Tibial artery (tissue), 4 donors: ENCODE results near the gene SPTB.
A peak's percentile ranks its signal among the peaks of the same experiment; 100 is the strongest.

Source experiments
- DNase-seq, 2 donors: peaks; one replicate each; pipeline ENCODE4 v3.0.0-alpha.2; 2019
- H3K27ac ChIP-seq, 2 donors: fragments of 200-600 bp; sonication (generic) in 1 of 2; 1 replicate in 1 of 2; 2 replicates in 1 of 2; pipeline ENCODE4 v1.5.1; 2018 to 2019; ENCODE audit warnings: mild to moderate bottlenecking in 1 of 2
- H3K27me3 ChIP-seq, 2 donors: fragments of 200-600 bp; sonication (generic) in 1 of 2; one replicate each; pipeline versions ENCODE4 v1.5.1 to v1.6.0; 2016 to 2019
- H3K36me3 ChIP-seq, 3 donors: fragments of 200-600 bp; sonication (generic) in 2 of 3; one replicate each; pipeline ENCODE4 v1.5.1; 2016 to 2019; ENCODE audit warnings: mild to moderate bottlenecking in 2 of 3
- H3K4me1 ChIP-seq, 4 donors: fragments of 200-600 bp; sonication (generic) in 2 of 4; 1 replicate in 3 of 4; 2 replicates in 1 of 4; pipeline ENCODE4 v1.5.1; 2016 to 2019
- H3K4me3 ChIP-seq, 2 donors: fragments of 200-600 bp; sonication (generic) in 1 of 2; 1 replicate in 1 of 2; 2 replicates in 1 of 2; pipeline ENCODE4 v1.5.1; 2018 to 2019; ENCODE audit warnings: mild to moderate bottlenecking in 2 of 2
- H3K9me3 ChIP-seq, 3 donors: fragments of 200-600 bp; sonication (generic) in 1 of 3; one replicate each; pipeline ENCODE4 v1.5.1; 2016 to 2019
- CTCF ChIP-seq, 2 experiments: fragments of 200-600 bp in 1 of 2; fragments of 450-650 bp in 1 of 2; IDR thresholded peaks; one replicate each; pipeline ENCODE4 v1.5.1; 2017 to 2019; ENCODE audit warnings: antibody characterized with exemption in 2 of 2, mild to moderate bottlenecking in 1 of 2, moderate library complexity in 1 of 2
- intact Hi-C: fragments of 100-400 bp; cut with DNase I; formaldehyde crosslinking; loops from one replicate; pipeline ENCODE4 v1.15.0; 2023; ENCODE audit warnings: low total_unique reads

The SPTB gene

GRCh38 chr14:64778104-64778754, 101.5 kb downstream of the SPTB start:
- H3K4me3 ChIP-seq, result no peak overlapping the region
- no peak for TF ChIP-seq CTCF (IDR thresholded peaks at IDR 0.05)
- no peaks in the 10 kb centered on the region for H3K36me3 ChIP-seq
- no peak for DNase-seq
- intact Hi-C loops, result no loop called here
- no peaks in the 10 kb centered on the region for H3K4me1 ChIP-seq
- H3K27ac ChIP-seq, result no peak overlapping the region
- no peaks in the 10 kb centered on the region for H3K9me3 ChIP-seq
- no peaks in the 10 kb centered on the region for H3K27me3 ChIP-seq

GRCh38 chr14:64777461-64777860, 102.2 kb downstream of the SPTB start:
- intact Hi-C loops, result no loop called here
- H3K36me3 ChIP-seq, result no peaks in the 10 kb centered on the region
- DNase-seq, result no peak

GRCh38 chr14:64775081-64775777, 104.5 kb downstream of the SPTB start:
- TF ChIP-seq CTCF (IDR thresholded peaks at IDR 0.05), result no peak
- peak in 1 of 2 donors; percentile 45 for DNase-seq
- H3K4me1 ChIP-seq, result no peaks in the 10 kb centered on the region
- no peaks in the 10 kb centered on the region for H3K27me3 ChIP-seq
- intact Hi-C loops, result no loop called here
- no peak overlapping the region for H3K4me3 ChIP-seq
- H3K27ac ChIP-seq, result no peak overlapping the region
- no peaks in the 10 kb centered on the region for H3K9me3 ChIP-seq
- no peaks in the 10 kb centered on the region for H3K36me3 ChIP-seq

More at GRCh38 chr14:64777461-64777860, 102.2 kb downstream of the SPTB start:
- no peaks in the 10 kb centered on the region for H3K9me3 ChIP-seq
- no peaks in the 10 kb centered on the region for H3K27me3 ChIP-seq
- H3K4me3 ChIP-seq, result no peak overlapping the region
- no peaks in the 10 kb centered on the region for H3K4me1 ChIP-seq
- no peak for TF ChIP-seq CTCF (IDR thresholded peaks at IDR 0.05)
- no peak overlapping the region for H3K27ac ChIP-seq

- Histone ChIP-seq H3K9me3 (no peaks in the 10 kb centered on the region), H3K36me3 (no peaks in the 10 kb centered on the region), H3K27ac (no peak overlapping the region), H3K27me3 (no peaks in the 10 kb centered on the region), H3K4me3 (no peak overlapping the region), H3K4me1 (no peaks in the 10 kb centered on the region)
- peak in 1 of 2 donors; percentile 55 for DNase-seq
- TF ChIP-seq CTCF (IDR thresholded peaks at IDR 0.05), result no peak
- intact Hi-C loops, result no loop called here
Observed at GRCh38 chr14:64774272-64774671, 105.4 kb downstream of the SPTB start.

- no peaks in the 10 kb centered on the region for H3K27me3 ChIP-seq
- H3K4me1 ChIP-seq, result no peaks in the 10 kb centered on the region
- H3K36me3 ChIP-seq, result no peaks in the 10 kb centered on the region
- intact Hi-C loops, result no loop called here
- no peak overlapping the region for H3K27ac ChIP-seq
- no peaks in the 10 kb centered on the region for H3K9me3 ChIP-seq
- DNase-seq, result no peak
- no peak overlapping the region for H3K4me3 ChIP-seq
- no peak for TF ChIP-seq CTCF (IDR thresholded peaks at IDR 0.05)
Observed at GRCh38 chr14:64773577-64773976, 106.1 kb downstream of the SPTB start.
